RWPE1 (cell line): ENCODE data around the gene GORAB.

Experiments used
- CTCF ChIA-PET: fragments of 350-600 bp; sonication (Branson Sonifier 250); formaldehyde crosslinking; extraction: SDS; loops from one replicate; lab custom pipeline; 2021; lab: Yijun Ruan, JAX
- POLR2A ChIA-PET: fragments of 400-600 bp; formaldehyde crosslinking; extraction: SDS; loops from one replicate; lab custom pipeline; 2020; ENCODE audit warnings: antibody characterized with exemption; ENCODE audit not compliant: low non-redundant PET; lab: Yijun Ruan, JAX
- DNase-seq: peaks from one replicate; pipeline ENCODE4 v3.0.0; 2012; ENCODE audit warnings: low spot score
- H3K27ac ChIP-seq: fragments of 450-650 bp; 2 replicates; pipeline ENCODE4 v1.5.1; 2017
- TF ChIP-seq, protein P1 (sequence below): fragments of 450-650 bp; conservative IDR thresholded peaks from 2 replicates; pipeline ENCODE4 v1.5.1; 2017; ENCODE audit warnings: low read depth, mild to moderate bottlenecking

The GORAB gene

GRCh38 chr1:170518965-170519364 lies 13.0 kb upstream of the GORAB start:
- DNase-seq = no peak
- no peak overlapping the region for H3K27ac ChIP-seq
- CTCF ChIA-PET = no interaction called here
- POLR2A ChIA-PET = no interaction called here
- TF ChIP-seq, protein P1, sequence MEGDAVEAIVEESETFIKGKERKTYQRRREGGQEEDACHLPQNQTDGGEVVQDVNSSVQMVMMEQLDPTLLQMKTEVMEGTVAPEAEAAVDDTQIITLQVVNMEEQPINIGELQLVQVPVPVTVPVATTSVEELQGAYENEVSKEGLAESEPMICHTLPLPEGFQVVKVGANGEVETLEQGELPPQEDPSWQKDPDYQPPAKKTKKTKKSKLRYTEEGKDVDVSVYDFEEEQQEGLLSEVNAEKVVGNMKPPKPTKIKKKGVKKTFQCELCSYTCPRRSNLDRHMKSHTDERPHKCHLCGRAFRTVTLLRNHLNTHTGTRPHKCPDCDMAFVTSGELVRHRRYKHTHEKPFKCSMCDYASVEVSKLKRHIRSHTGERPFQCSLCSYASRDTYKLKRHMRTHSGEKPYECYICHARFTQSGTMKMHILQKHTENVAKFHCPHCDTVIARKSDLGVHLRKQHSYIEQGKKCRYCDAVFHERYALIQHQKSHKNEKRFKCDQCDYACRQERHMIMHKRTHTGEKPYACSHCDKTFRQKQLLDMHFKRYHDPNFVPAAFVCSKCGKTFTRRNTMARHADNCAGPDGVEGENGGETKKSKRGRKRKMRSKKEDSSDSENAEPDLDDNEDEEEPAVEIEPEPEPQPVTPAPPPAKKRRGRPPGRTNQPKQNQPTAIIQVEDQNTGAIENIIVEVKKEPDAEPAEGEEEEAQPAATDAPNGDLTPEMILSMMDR = no peak

- H3K27ac ChIP-seq = no peak overlapping the region
- DNase-seq = no peak
- TF ChIP-seq, protein P1 = no peak
- CTCF ChIA-PET = no interaction called here
- POLR2A ChIA-PET = no interaction called here
Measured at GRCh38 chr1:170520601-170521000, 11.4 kb upstream of the GORAB start.

DNA sequence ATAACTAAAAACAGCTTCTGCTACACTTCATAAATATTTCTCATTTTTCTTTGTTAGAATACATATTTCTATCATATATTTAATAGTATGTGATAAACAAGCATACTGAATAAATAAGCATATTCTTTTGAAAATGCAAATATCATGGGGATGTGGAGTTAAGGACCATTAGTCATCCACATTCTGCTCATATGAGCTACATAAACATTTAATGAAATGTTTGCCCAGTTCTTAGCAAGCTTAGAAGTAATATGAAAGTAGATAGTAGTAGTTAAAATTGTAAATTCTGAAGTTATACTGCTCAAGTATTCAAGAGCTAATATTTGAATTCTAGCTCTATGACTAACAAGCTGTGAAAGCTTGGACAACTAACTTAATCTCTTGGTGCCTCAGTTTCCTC lies 10.1 kb upstream of the GORAB start:
- H3K27ac ChIP-seq = no peak overlapping the region
- ChIA-PET POLR2A (no interaction called here), CTCF (no interaction called here)
- no peak for DNase-seq
- TF ChIP-seq, protein P1 = no peak

- CTCF ChIA-PET = interaction anchor here (0.8 kb wide), 1 partner anchor 120 kb away, joined by 6 read pairs; no protein-coding TSS in a partner anchor
- POLR2A ChIA-PET = interaction anchor here (0.6 kb wide), 1 partner anchor 929 kb away, joined by 9 read pairs; no protein-coding TSS in a partner anchor
- H3K27ac ChIP-seq = peak overlapping the region; percentile 87
- peak; percentile 40 for DNase-seq
- TF ChIP-seq, protein P1 = no peak
Measured at GRCh38 chr1:170530972-170531757, 801 bp upstream of the GORAB start.

DNA sequence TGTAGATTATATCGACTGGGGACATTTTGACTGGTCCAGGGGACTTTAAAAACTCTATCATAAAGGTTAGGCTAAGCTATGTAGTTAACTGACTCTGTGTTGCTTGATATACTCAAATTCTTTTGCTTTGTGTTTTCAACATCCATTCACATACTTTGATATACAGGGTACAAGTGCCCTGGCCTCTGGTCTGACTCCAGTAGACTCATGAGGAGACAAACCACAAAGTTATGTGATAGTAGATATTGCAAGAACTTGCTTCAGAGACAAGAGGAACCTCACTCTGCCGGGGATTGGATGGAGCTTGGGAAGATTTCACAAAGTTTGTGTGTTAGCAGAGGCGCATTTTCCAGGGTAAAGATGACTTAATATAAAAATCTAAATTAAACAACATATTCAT lies 1.3 kb downstream of the GORAB start:
- H3K27ac ChIP-seq = no peak overlapping the region
- TF ChIP-seq, protein P1 = no peak
- POLR2A ChIA-PET = no interaction called here
- CTCF ChIA-PET = no interaction called here
- DNase-seq = no peak

- DNase-seq = no peak
- ChIA-PET POLR2A (no interaction called here), CTCF (no interaction called here)
- TF ChIP-seq, protein P1 = no peak
- no peak overlapping the region for H3K27ac ChIP-seq
Measured at GRCh38 chr1:170534626-170535147, 2.7 kb downstream of the GORAB start.
